Heart left ventricle (tissue), 13 donors: ENCODE measurements around the gene MAP3K21.

Experiments
- CTCF ChIP-seq, 12 donors: fragments of 200-600 bp; sonication (generic) in 4 of 12; IDR thresholded peaks; one replicate each; pipeline versions ENCODE4 v1.5.0 to v1.8.0; 2018 to 2022; ENCODE audit warnings: antibody characterized with exemption in 12 of 12, mild to moderate bottlenecking in 5 of 12
- POLR2A ChIP-seq, 2 donors: fragments of 450-650 bp; IDR thresholded peaks; one replicate each; pipeline ENCODE4 v1.6.1; 2017; ENCODE audit warnings: antibody characterized with exemption in 2 of 2, mild to moderate bottlenecking in 2 of 2, moderate library complexity in 2 of 2
- donor health status: ischemic (EF 13 %, LVEDD 7.1; RV severe dilation, severe dysfunction).
- donor health status: DM: no; HTN: yes; CAD: no.
- donor health status: DM: no; HTN: no; CAD: no.
- donor health status: ischemic (EF 25% LVEDD 6.9; RV normal size, moderate dysfunction).
- donor health status: ischemic (EF 25% LVEDD 5.7; RV mildly dilated, moderate dysfunction).
- donor health status: ischemic (EF 35%, LVEDD 5.7; RV mildly dilated, moderate dysfunction).
- donor health status: nonischemic (EF 11% LVEDD 7.7; RV severe dilation, severe dysfunction).
- donor health status: DM: yes; HTN: yes; CAD: no.
- donor health status: PGD.
- donor health status: ischemic (EF 29% LVEDD 5.4; RV normal size, mild dysfunction).
- donor health status: nonischemic (EF 23%, LVEDD 6.1; RV moderate dilation, normal function).

- TF ChIP-seq CTCF (IDR thresholded peaks at IDR 0.05) (no peak), POLR2A (IDR thresholded peaks at IDR 0.05) (no peak)
Observed at GRCh38 chr1:233326811-233327650, 493 bp upstream of the MAP3K21 start.
